Testis (tissue), 5 donors: ENCODE data around the gene IDUA. TPM values are rescaled to one million over a fixed set of nuclear protein-coding genes. Genes with fewer than 3 reads are reported as not detected.
"Not testable (repeated sequence)": the region's sequence is repeated elsewhere in the genome, so short reads cannot be mapped to it uniquely, and the experiment has no call there.

Experiments used
- DNase-seq: peaks from one replicate; pipeline ENCODE4 v3.0.0-alpha.2; 2019
- H3K27ac ChIP-seq, 2 donors: fragments of 200-600 bp; sonication (generic); one replicate each; pipeline ENCODE4 v1.5.1; 2019
- H3K27me3 ChIP-seq: fragments of 200-600 bp; sonication (generic); one replicate; pipeline ENCODE4 v1.5.1; 2019
- H3K36me3 ChIP-seq: fragments of 200-600 bp; sonication (generic); one replicate; pipeline ENCODE4 v1.5.1; 2017; ENCODE audit warnings: low read depth; ENCODE audit errors: missing control alignments
- H3K4me1 ChIP-seq: fragments of 200-600 bp; sonication (generic); one replicate; pipeline ENCODE4 v1.5.1; 2019
- H3K4me3 ChIP-seq, 2 donors: fragments of 200-600 bp; sonication (generic); one replicate each; pipeline ENCODE4 v1.5.1; 2017 to 2019
- H3K9me3 ChIP-seq: fragments of 200-600 bp; sonication (generic); one replicate; pipeline ENCODE4 v1.5.1; 2017
- CTCF ChIP-seq, 3 experiments: fragments of 450-650 bp in 2 of 3; fragments of 200-600 bp in 1 of 3; sonication (generic) in 1 of 3; IDR thresholded peaks; one replicate each; pipeline ENCODE4 v1.5.1; 2016 to 2019; ENCODE audit warnings: antibody characterized with exemption in 3 of 3, mild to moderate bottlenecking in 2 of 3, moderate library complexity in 1 of 3
- POLR2A ChIP-seq: fragments of 450-650 bp; IDR thresholded peaks from one replicate; pipeline ENCODE4 v1.6.1; 2017; ENCODE audit warnings: antibody characterized with exemption, mild to moderate bottlenecking, moderate library complexity
- WGBS, 2 donors: methylation state at CpG; one replicate each; pipeline ENCODE4 v1.1.5; 2018; 5-methylcytosine and 5-hydroxymethylcytosine counted together
- intact Hi-C: fragments of 100-400 bp; cut with DNase I; formaldehyde crosslinking; loops from one replicate; pipeline ENCODE4 v1.15.1; 2023; ENCODE audit warnings: low total_unique reads
- long read RNA-seq, 2 donors: transcript quantifications; one replicate each; lab custom pipeline, GENCODE V29; 2026
- polyA plus RNA-seq: library from polyadenylated mRNA; stranded (reverse); fragments of 350-450 nt; fragmentation: Illumina TruSeq; extraction: RNeasy Lipid Tissue Mini Kit (QIAGEN cat#74804); gene quantifications from one replicate; pipeline ENCODE4 v1.2.3, GENCODE V29; 2014; ENCODE audit warnings: low read depth, low replicate concordance; ENCODE audit not compliant: insufficient read depth
- total RNA-seq, 2 donors: library from RNA; depleted of rRNA; stranded (reverse); fragments of >200 nt; gene quantifications; one replicate each; pipeline ENCODE4 v1.2.3, GENCODE V29; 2016

IDUA gene
- 10 to 100 TPM; 35.7 to 39.4 TPM for total RNA-seq
- 8.9 TPM for polyA plus RNA-seq
- long read RNA-seq, donor 1, partial matches to known transcripts, result 0 of 2 reads
- long read RNA-seq, donor 1, other reads (novel, unspliced or antisense), result 0 of 2 reads
- long read RNA-seq, donor 2, result 0 reads

GRCh38 chr4:986879-987623 is at the start of gene IDUA:
TSS of gene IDUA (plus strand) at chr4:987044. CDS start at chr4:987085, 41 bp downstream.
- Histone ChIP-seq H3K9me3 (no peaks in the 10 kb centered on the region), H3K36me3 (no peaks in the 10 kb centered on the region), H3K27ac (peak within 1 kb of the TSS in 1 of 2 donors; percentile 45), H3K4me1 (peaks cover 12% of the 10 kb centered on the region), H3K27me3 (no peaks in the 10 kb centered on the region), H3K4me3 (peak within 1 kb of the TSS; percentile 62 to 63)
- 2% methylated on average over 12 to 23 of the region's 69 CpGs for WGBS, 2 donors
- TF ChIP-seq CTCF (IDR thresholded peaks at IDR 0.05), result peak in 2 of 3 experiments; percentile 22 to 31
- no peak for TF ChIP-seq POLR2A
- intact Hi-C loops, result no loop called here
- DNase-seq, result peak; percentile 85

GRCh38 chr4:939508-939907 is 47.3 kb upstream of the IDUA start:
- H3K27me3 ChIP-seq, DNase-seq, H3K4me3 ChIP-seq, H3K36me3 ChIP-seq, intact Hi-C loops, H3K9me3 ChIP-seq, H3K27ac ChIP-seq, H3K4me1 ChIP-seq: not testable (repeated sequence)
- whole genome bisulfite sequencing, 2 donors, result 88 to 90% methylated on average over 4 of the region's 4 CpGs

- H3K4me3 ChIP-seq, result no peak overlapping the region
- H3K36me3 ChIP-seq, result no peaks in the 10 kb centered on the region
- TF ChIP-seq CTCF (IDR thresholded peaks at IDR 0.05), result no peak
- no peak for TF ChIP-seq POLR2A
- H3K9me3 ChIP-seq, result no peaks in the 10 kb centered on the region
- DNase-seq, result no peak
- H3K4me1 ChIP-seq, result peaks cover 7% of the 10 kb centered on the region
- 68 to 76% methylated on average over 27 to 28 of the region's 28 CpGs for WGBS, 2 donors
- intact Hi-C loops, result no loop called here
- no peak overlapping the region for H3K27ac ChIP-seq
- H3K27me3 ChIP-seq, result no peaks in the 10 kb centered on the region
Observed at GRCh38 chr4:945274-946102, 41.4 kb upstream of the IDUA start.

GRCh38 chr4:946103-946450 is 40.8 kb upstream of the IDUA start:
- intact Hi-C loops, result no loop called here
- H3K36me3 ChIP-seq, result no peaks in the 10 kb centered on the region
- no peak overlapping the region for H3K4me3 ChIP-seq
- 75 to 87% methylated on average over 5 to 9 of the region's 9 CpGs for WGBS, 2 donors
- H3K9me3 ChIP-seq, result no peaks in the 10 kb centered on the region
- peaks cover 7% of the 10 kb centered on the region for H3K4me1 ChIP-seq
- H3K27me3 ChIP-seq, result no peaks in the 10 kb centered on the region
- no peak for TF ChIP-seq CTCF (IDR thresholded peaks at IDR 0.05)
- no peak for TF ChIP-seq POLR2A
- no peak overlapping the region for H3K27ac ChIP-seq
- DNase-seq, result no peak
